BLaER1 treated with 17β-estradiol and CSF1 and Interleukin-3, amounts not matched to agents 10 nM and 100 nM (cell line): ENCODE data around the gene PNPLA8.
A peak's percentile ranks its signal among the peaks of the same experiment; 100 is the strongest.

Experiments
- H3K27ac ChIP-seq, 11 experiments: shearing (Covaris generic); formaldehyde crosslinking; 2 replicates each; pipeline ENCODE4 v1.8.1; 2022
- H3K27me3 ChIP-seq, 11 experiments: shearing (Covaris generic); formaldehyde crosslinking; 2 replicates each; pipeline ENCODE4 v1.8.1; 2022
- H3K36me3 ChIP-seq, 11 experiments: shearing (Covaris generic); formaldehyde crosslinking; 2 replicates each; pipeline ENCODE4 v1.8.1; 2022
- H3K4me1 ChIP-seq, 10 experiments: shearing (Covaris generic); formaldehyde crosslinking; 2 replicates each; pipeline ENCODE4 v1.8.1; 2022
- H3K4me2 ChIP-seq, 11 experiments: shearing (Covaris generic); formaldehyde crosslinking; 2 replicates each; pipeline ENCODE4 v1.8.1; 2022
- H3K4me3 ChIP-seq, 10 experiments: shearing (Covaris generic); formaldehyde crosslinking; 2 replicates each; pipeline ENCODE4 v1.8.1; 2022
- H3K9ac ChIP-seq, 11 experiments: shearing (Covaris generic); formaldehyde crosslinking; 2 replicates each; pipeline ENCODE4 v1.8.1; 2022
- H3K9me3 ChIP-seq, 11 experiments: shearing (Covaris generic); formaldehyde crosslinking; replicated peaks in 1 of 11; 2 replicates each; pipeline ENCODE4 v1.8.1; 2022
- H4K20me1 ChIP-seq, 11 experiments: shearing (Covaris generic); formaldehyde crosslinking; 2 replicates each; pipeline ENCODE4 v1.8.1; 2022
- Cebpa-rat ChIP-seq, 11 experiments: shearing (Covaris generic); IDR thresholded peaks; 2 replicates each; pipeline ENCODE4 v1.8.1; 2022

Gene PNPLA8

GRCh38 chr7:108457871-108458270 is 68.1 kb downstream of the PNPLA8 start:
- TF ChIP-seq Cebpa-rat (IDR thresholded peaks at IDR 0.05): no peak
- H3K4me1 ChIP-seq: peaks cover 5 to 20% (median 17%) of the 10 kb centered on the region in 10 experiments; a peak in 17 of 20 replicates
- H3K9me3 ChIP-seq: no peaks in the 10 kb centered on the region
- no peak overlapping the region for H3K4me3 ChIP-seq
- peaks cover 0 to 27% (median 11%) of the 10 kb centered on the region in 11 experiments; a peak in 14 of 22 replicates for H4K20me1 ChIP-seq
- no peak overlapping the region for H3K27ac ChIP-seq
- peaks cover 58 to 66% (median 61%) of the 10 kb centered on the region in 11 experiments for H3K27me3 ChIP-seq
- H3K9ac ChIP-seq: no peak overlapping the region
- H3K4me2 ChIP-seq: no peak overlapping the region
- H3K36me3 ChIP-seq: no peaks in the 10 kb centered on the region

- peak overlapping the region in 4 of 11 experiments; percentile 100; a peak in 5 of 22 replicates for H3K4me2 ChIP-seq
- peaks cover 58 to 68% (median 61%) of the 10 kb centered on the region in 11 experiments for H3K27me3 ChIP-seq
- peaks cover 0 to 27% (median 11%) of the 10 kb centered on the region in 11 experiments; a peak in 14 of 22 replicates for H4K20me1 ChIP-seq
- H3K9ac ChIP-seq: no peak overlapping the region
- peaks cover 5 to 20% (median 17%) of the 10 kb centered on the region in 10 experiments; a peak in 17 of 20 replicates for H3K4me1 ChIP-seq
- no peaks in the 10 kb centered on the region for H3K9me3 ChIP-seq
- peak overlapping the region in 2 of 10 experiments; percentile 64 to 68; a peak in 1 of 20 replicates for H3K4me3 ChIP-seq
- TF ChIP-seq Cebpa-rat (IDR thresholded peaks at IDR 0.05): no peak
- H3K27ac ChIP-seq: no peak overlapping the region
- H3K36me3 ChIP-seq: no peaks in the 10 kb centered on the region
Observed at GRCh38 chr7:108456845-108457540, 68.9 kb downstream of the PNPLA8 start.

GRCh38 chr7:108455998-108456677 is 69.8 kb downstream of the PNPLA8 start, which contains the start of gene NRCAM:
NRCAM (minus strand) TSS chr7:108456436; CDS start chr7:108240064, 216,372 bp downstream.
- peaks cover 0 to 27% (median 11%) of the 10 kb centered on the region in 11 experiments; a peak in 14 of 22 replicates for H4K20me1 ChIP-seq
- no peak for TF ChIP-seq Cebpa-rat (IDR thresholded peaks at IDR 0.05)
- peaks cover 58 to 68% (median 61%) of the 10 kb centered on the region in 11 experiments for H3K27me3 ChIP-seq
- H3K4me1 ChIP-seq: peaks cover 5 to 20% (median 17%) of the 10 kb centered on the region in 10 experiments; a peak in 17 of 20 replicates
- no peaks in the 10 kb centered on the region for H3K9me3 ChIP-seq
- H3K9ac ChIP-seq: peak within 1 kb of the TSS; percentile 36 to 71 (median 63)
- peak within 1 kb of the TSS in 6 of 11 experiments; percentile 8 to 45 (median 28); a peak in 7 of 22 replicates for H3K27ac ChIP-seq
- no peaks in the 10 kb centered on the region for H3K36me3 ChIP-seq
- H3K4me3 ChIP-seq: peak within 1 kb of the TSS; percentile 62 to 78 (median 68)
- H3K4me2 ChIP-seq: peak within 1 kb of the TSS; percentile 98 to 100 (median 100)

GRCh38 chr7:108455551-108455997 is 70.4 kb downstream of the PNPLA8 start:
- Histone ChIP-seq H3K27ac (peak overlapping the region in 5 of 11 experiments; percentile 9 to 45 (median 30); a peak in 7 of 22 replicates), H4K20me1 (peaks cover 0 to 27% (median 11%) of the 10 kb centered on the region in 11 experiments; a peak in 14 of 22 replicates), H3K4me1 (peaks cover 5 to 20% (median 17%) of the 10 kb centered on the region in 10 experiments; a peak in 17 of 20 replicates), H3K9me3 (no peaks in the 10 kb centered on the region), H3K9ac (peak overlapping the region; percentile 36 to 71 (median 63); a peak in 21 of 22 replicates), H3K36me3 (no peaks in the 10 kb centered on the region), H3K4me2 (peak overlapping the region; percentile 98 to 100 (median 100)), H3K27me3 (peaks cover 58 to 68% (median 61%) of the 10 kb centered on the region in 11 experiments), H3K4me3 (peak overlapping the region; percentile 62 to 78 (median 68))
- TF ChIP-seq Cebpa-rat (IDR thresholded peaks at IDR 0.05): no peak

GRCh38 chr7:108454674-108455550 is 71.0 kb downstream of the PNPLA8 start:
- Histone ChIP-seq H3K4me2 (peak overlapping the region; percentile 98 to 100 (median 100)), H3K9me3 (no peaks in the 10 kb centered on the region), H3K27me3 (peaks cover 58 to 68% (median 61%) of the 10 kb centered on the region in 11 experiments), H3K4me3 (peak overlapping the region; percentile 62 to 78 (median 68)), H3K36me3 (no peaks in the 10 kb centered on the region), H3K4me1 (peaks cover 5 to 20% (median 17%) of the 10 kb centered on the region in 10 experiments; a peak in 17 of 20 replicates), H3K27ac (peak overlapping the region in 6 of 11 experiments; percentile 8 to 45 (median 28); a peak in 7 of 22 replicates), H4K20me1 (peaks cover 0 to 27% (median 11%) of the 10 kb centered on the region in 11 experiments; a peak in 14 of 22 replicates), H3K9ac (peak overlapping the region; percentile 36 to 71 (median 63))
- TF ChIP-seq Cebpa-rat (IDR thresholded peaks at IDR 0.05): no peak

- H3K4me2 ChIP-seq: peak overlapping the region; percentile 98 to 100 (median 100)
- no peak for TF ChIP-seq Cebpa-rat (IDR thresholded peaks at IDR 0.05)
- peak overlapping the region; percentile 62 to 78 (median 68); a peak in 19 of 20 replicates for H3K4me3 ChIP-seq
- peaks cover 58 to 65% (median 61%) of the 10 kb centered on the region in 11 experiments for H3K27me3 ChIP-seq
- peak overlapping the region in 4 of 11 experiments; percentile 63 to 68 (median 68); a peak in 5 of 22 replicates for H3K9ac ChIP-seq
- peaks cover 5 to 20% (median 17%) of the 10 kb centered on the region in 10 experiments; a peak in 17 of 20 replicates for H3K4me1 ChIP-seq
- no peak overlapping the region for H3K27ac ChIP-seq
- H3K9me3 ChIP-seq: no peaks in the 10 kb centered on the region
- H4K20me1 ChIP-seq: peaks cover 0 to 27% (median 11%) of the 10 kb centered on the region in 11 experiments; a peak in 14 of 22 replicates
- no peaks in the 10 kb centered on the region for H3K36me3 ChIP-seq
Observed at GRCh38 chr7:108454317-108454673, 71.6 kb downstream of the PNPLA8 start.

- Histone ChIP-seq H3K9me3 (no peaks in the 10 kb centered on the region), H4K20me1 (peaks cover 0 to 27% (median 11%) of the 10 kb centered on the region in 11 experiments; a peak in 14 of 22 replicates), H3K9ac (no peak overlapping the region), H3K27me3 (peaks cover 53 to 56% (median 55%) of the 10 kb centered on the region in 11 experiments), H3K4me3 (no peak overlapping the region), H3K4me1 (peaks cover 5 to 20% (median 17%) of the 10 kb centered on the region in 10 experiments; a peak in 17 of 20 replicates), H3K36me3 (no peaks in the 10 kb centered on the region), H3K27ac (no peak overlapping the region), H3K4me2 (no peak overlapping the region)
- TF ChIP-seq Cebpa-rat (IDR thresholded peaks at IDR 0.05): no peak
Observed at GRCh38 chr7:108453320-108453719, 72.6 kb downstream of the PNPLA8 start.

GRCh38 chr7:108452707-108453106 is 73.2 kb downstream of the PNPLA8 start:
- Histone ChIP-seq H3K27ac (no peak overlapping the region), H3K27me3 (peaks cover 47 to 50% (median 49%) of the 10 kb centered on the region in 11 experiments), H3K4me2 (no peak overlapping the region), H3K9me3 (no peaks in the 10 kb centered on the region), H3K36me3 (no peaks in the 10 kb centered on the region), H3K4me1 (peaks cover 5 to 20% (median 17%) of the 10 kb centered on the region in 10 experiments; a peak in 17 of 20 replicates), H3K9ac (no peak overlapping the region), H3K4me3 (no peak overlapping the region), H4K20me1 (peaks cover 0 to 23% (median 11%) of the 10 kb centered on the region in 11 experiments; a peak in 14 of 22 replicates)
- no peak for TF ChIP-seq Cebpa-rat (IDR thresholded peaks at IDR 0.05)
